CD4-positive, alpha-beta T cell (primary cell): Measurements from ENCODE around the gene ATXN1. TPM values are rescaled to one million over a fixed set of nuclear protein-coding genes. Genes with fewer than 3 reads are reported as not detected.

Experiments
- ATAC-seq: fragments of 200-7000 bp; cut with Tn5 transposase; one replicate; pipeline ENCODE4 v1.10.0; 2022; ENCODE audit warnings: mild to moderate bottlenecking; ENCODE audit not compliant: poor library complexity
- CTCF ChIA-PET: fragments of 350-600 bp; sonication (Branson Sonifier 250); formaldehyde crosslinking; loops from one replicate; lab custom pipeline; 2021; ENCODE audit warnings: antibody characterized with exemption, inconsistent platforms; lab: Charles Lee
- POLR2A ChIA-PET: fragments of 350-600 bp; sonication (Branson Sonifier 250); formaldehyde crosslinking; loops from one replicate; lab custom pipeline; 2021; ENCODE audit warnings: antibody characterized with exemption, inconsistent platforms; lab: Charles Lee
- DNase-seq, 14 experiments: peaks; one replicate each; pipeline ENCODE4 v3.0.0-alpha.2; 2013 to 2020; ENCODE audit warnings: mixed read lengths in 2 of 14
- H3K27ac ChIP-seq, 2 donors: one replicate each; pipeline versions ENCODE4 v1.5.1 to v1.7.0; 2013; ENCODE audit warnings: low read length in 2 of 2, low read depth in 1 of 2, mild to moderate bottlenecking in 1 of 2
- H3K27me3 ChIP-seq, 2 experiments: 1 replicate in 1 of 2; 2 replicates in 1 of 2; pipeline versions ENCODE4 v1.6.1 to v1.7.0; 2013; ENCODE audit warnings: low read length in 2 of 2, control low read depth in 1 of 2, mild to moderate bottlenecking in 1 of 2, moderate library complexity in 1 of 2; ENCODE audit not compliant: insufficient read depth in 2 of 2, control insufficient read depth in 1 of 2
- H3K36me3 ChIP-seq: one replicate; pipeline ENCODE4 v1.6.1; 2013; ENCODE audit warnings: low read length, control low read depth; ENCODE audit not compliant: insufficient read depth
- H3K4me1 ChIP-seq: one replicate; pipeline ENCODE4 v1.6.1; 2013; ENCODE audit warnings: low read length, control low read depth; ENCODE audit not compliant: insufficient read depth
- H3K4me3 ChIP-seq: one replicate; pipeline ENCODE4 v1.5.1; 2013; ENCODE audit warnings: mild to moderate bottlenecking, low read length, moderate library complexity
- H3K9me3 ChIP-seq, 2 experiments: 1 replicate in 1 of 2; 2 replicates in 1 of 2; pipeline versions ENCODE4 v1.6.1 to v1.7.0; 2013; ENCODE audit warnings: low read length in 2 of 2, mild to moderate bottlenecking in 2 of 2, control low read depth in 1 of 2, moderate library complexity in 1 of 2; ENCODE audit not compliant: control insufficient read depth in 1 of 2, insufficient read depth in 1 of 2
- H3K27ac Mint-ChIP-seq: one replicate; pipeline ENCODE4 v1.8.0; 2020; ENCODE audit warnings: mixed read lengths
- H3K27me3 Mint-ChIP-seq: one replicate; pipeline ENCODE4 v1.8.0; 2021; ENCODE audit warnings: mixed read lengths
- H3K36me3 Mint-ChIP-seq: one replicate; pipeline ENCODE4 v1.8.0; 2021; ENCODE audit warnings: low read depth, mixed read lengths
- H3K4me1 Mint-ChIP-seq: one replicate; pipeline ENCODE4 v1.8.0; 2021; ENCODE audit warnings: low read depth, mixed read lengths
- H3K4me3 Mint-ChIP-seq: one replicate; pipeline ENCODE4 v1.8.0; 2020; ENCODE audit warnings: mild to moderate bottlenecking, mixed read lengths
- H3K9me3 Mint-ChIP-seq: one replicate; pipeline ENCODE4 v1.8.0; 2020; ENCODE audit warnings: mixed read lengths
- intact Hi-C, 2 experiments: fragments of 100-400 bp; cut with DNase I in 1 of 2; cut with micrococcal nuclease in 1 of 2; formaldehyde crosslinking; loops; one replicate each; pipeline versions ENCODE4 v1.15.1 to v1.9.0; 2023 to 2025; cut with DNase I, micrococcal nuclease
- total RNA-seq, 174 experiments: library from RNA in 2 of 174; stranded (reverse) in 2 of 174; gene quantifications; one replicate each; pipeline ENCODE4 v1.2.3 and lab custom pipeline; 2021 to 2026
- TF ChIP-seq, protein P1 (sequence below): fragments of 200-600 bp; IDR thresholded peaks from one replicate; pipeline ENCODE4 v1.8.0; 2022; ENCODE audit warnings: antibody characterized with exemption, mild to moderate bottlenecking

Gene ATXN1
- total RNA-seq, 2 experiments from 2014 or later = 74.2 to 76.7 TPM

DNA sequence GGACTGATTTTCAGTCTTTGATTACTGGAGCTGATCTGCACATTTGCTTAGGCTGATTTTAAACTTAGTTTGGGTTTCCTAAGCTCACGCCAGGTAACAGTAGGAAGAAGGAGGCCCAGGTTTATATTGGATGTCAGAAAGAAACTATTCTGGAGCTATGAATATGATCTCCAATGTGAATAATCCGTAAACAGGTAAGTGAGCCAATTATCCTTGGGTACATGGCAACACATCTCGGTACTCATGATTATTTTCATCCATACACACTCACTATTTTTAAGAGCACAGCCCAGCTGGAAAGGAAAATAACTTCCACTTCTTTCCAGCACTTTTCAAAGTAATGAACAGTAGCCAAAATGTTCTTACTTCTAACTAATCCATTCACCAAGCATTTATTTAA is 7.0 kb downstream of the ATXN1 start:
- no peaks in the 10 kb centered on the region for H3K27me3 ChIP-seq
- H3K27me3 Mint-ChIP-seq = no peaks in the 10 kb centered on the region
- H3K9me3 ChIP-seq = no peaks in the 10 kb centered on the region
- H3K36me3 Mint-ChIP-seq = peaks cover 35% of the 10 kb centered on the region
- DNase-seq (no peak), ATAC-seq (no peak)
- H3K27ac ChIP-seq = no peak overlapping the region
- intact Hi-C loops = loop anchor here in 1 of 2 experiments (10.0 kb wide), 1 partner anchor 841 kb away; no protein-coding TSS in a partner anchor
- no peak overlapping the region for H3K27ac Mint-ChIP-seq
- peaks cover 33% of the 10 kb centered on the region for H3K36me3 ChIP-seq
- peaks cover 16% of the 10 kb centered on the region for H3K4me1 ChIP-seq
- no peak overlapping the region for H3K4me3 Mint-ChIP-seq
- H3K4me1 Mint-ChIP-seq = peaks cover 63% of the 10 kb centered on the region
- H3K4me3 ChIP-seq = no peak overlapping the region
- CTCF ChIA-PET = interaction anchor here (0.8 to 3.4 kb wide), 3 partner anchors 9 to 17 kb away, joined by 3 to 18 read pairs (median 7); no protein-coding TSS in a partner anchor
- POLR2A ChIA-PET = interaction anchor here (0.9 kb wide), 1 partner anchor 9 kb away, joined by 3 read pairs; no protein-coding TSS in a partner anchor
- TF ChIP-seq, protein P1, sequence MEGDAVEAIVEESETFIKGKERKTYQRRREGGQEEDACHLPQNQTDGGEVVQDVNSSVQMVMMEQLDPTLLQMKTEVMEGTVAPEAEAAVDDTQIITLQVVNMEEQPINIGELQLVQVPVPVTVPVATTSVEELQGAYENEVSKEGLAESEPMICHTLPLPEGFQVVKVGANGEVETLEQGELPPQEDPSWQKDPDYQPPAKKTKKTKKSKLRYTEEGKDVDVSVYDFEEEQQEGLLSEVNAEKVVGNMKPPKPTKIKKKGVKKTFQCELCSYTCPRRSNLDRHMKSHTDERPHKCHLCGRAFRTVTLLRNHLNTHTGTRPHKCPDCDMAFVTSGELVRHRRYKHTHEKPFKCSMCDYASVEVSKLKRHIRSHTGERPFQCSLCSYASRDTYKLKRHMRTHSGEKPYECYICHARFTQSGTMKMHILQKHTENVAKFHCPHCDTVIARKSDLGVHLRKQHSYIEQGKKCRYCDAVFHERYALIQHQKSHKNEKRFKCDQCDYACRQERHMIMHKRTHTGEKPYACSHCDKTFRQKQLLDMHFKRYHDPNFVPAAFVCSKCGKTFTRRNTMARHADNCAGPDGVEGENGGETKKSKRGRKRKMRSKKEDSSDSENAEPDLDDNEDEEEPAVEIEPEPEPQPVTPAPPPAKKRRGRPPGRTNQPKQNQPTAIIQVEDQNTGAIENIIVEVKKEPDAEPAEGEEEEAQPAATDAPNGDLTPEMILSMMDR = no peak
- H3K9me3 Mint-ChIP-seq = no peaks in the 10 kb centered on the region

DNA sequence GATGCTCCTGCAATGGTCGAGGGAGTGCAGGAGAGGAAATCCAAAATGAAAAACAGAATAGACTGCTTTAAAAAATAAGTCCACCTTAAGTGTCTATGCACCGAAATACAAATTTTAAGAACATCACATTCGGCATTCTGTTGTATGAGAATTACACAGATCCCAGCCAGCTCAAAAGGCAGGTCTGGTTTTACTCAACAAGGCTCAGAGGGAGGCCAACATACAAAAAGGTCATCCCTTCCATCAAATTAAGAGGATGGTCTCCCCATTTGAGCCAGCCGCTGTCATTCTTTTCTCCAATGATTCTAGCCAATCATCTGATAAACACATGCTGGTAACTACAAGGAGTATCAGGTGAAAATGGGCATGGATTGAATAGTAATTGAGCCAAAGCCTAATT is 7.9 kb downstream of the ATXN1 start:
- Histone ChIP-seq H3K4me3 (no peak overlapping the region), H3K36me3 (peaks cover 34% of the 10 kb centered on the region), H3K27me3 (no peaks in the 10 kb centered on the region), H3K4me1 (peaks cover 9% of the 10 kb centered on the region), H3K9me3 (no peaks in the 10 kb centered on the region), H3K27ac (no peak overlapping the region)
- POLR2A ChIA-PET = no interaction called here
- peaks cover 34% of the 10 kb centered on the region for H3K36me3 Mint-ChIP-seq
- TF ChIP-seq, protein P1 = no peak
- H3K27ac Mint-ChIP-seq = no peak overlapping the region
- H3K4me3 Mint-ChIP-seq = no peak overlapping the region
- CTCF ChIA-PET = interaction anchor here (1.9 to 3.4 kb wide), 2 partner anchors 9 to 10 kb away, joined by 7 to 18 read pairs; no protein-coding TSS in a partner anchor
- ATAC-seq (no peak), DNase-seq (no peak)
- intact Hi-C loops = loop anchor here in 1 of 2 experiments (10.0 kb wide), 1 partner anchor 841 kb away; no protein-coding TSS in a partner anchor
- H3K9me3 Mint-ChIP-seq = no peaks in the 10 kb centered on the region
- peaks cover 58% of the 10 kb centered on the region for H3K4me1 Mint-ChIP-seq
- no peaks in the 10 kb centered on the region for H3K27me3 Mint-ChIP-seq

DNA sequence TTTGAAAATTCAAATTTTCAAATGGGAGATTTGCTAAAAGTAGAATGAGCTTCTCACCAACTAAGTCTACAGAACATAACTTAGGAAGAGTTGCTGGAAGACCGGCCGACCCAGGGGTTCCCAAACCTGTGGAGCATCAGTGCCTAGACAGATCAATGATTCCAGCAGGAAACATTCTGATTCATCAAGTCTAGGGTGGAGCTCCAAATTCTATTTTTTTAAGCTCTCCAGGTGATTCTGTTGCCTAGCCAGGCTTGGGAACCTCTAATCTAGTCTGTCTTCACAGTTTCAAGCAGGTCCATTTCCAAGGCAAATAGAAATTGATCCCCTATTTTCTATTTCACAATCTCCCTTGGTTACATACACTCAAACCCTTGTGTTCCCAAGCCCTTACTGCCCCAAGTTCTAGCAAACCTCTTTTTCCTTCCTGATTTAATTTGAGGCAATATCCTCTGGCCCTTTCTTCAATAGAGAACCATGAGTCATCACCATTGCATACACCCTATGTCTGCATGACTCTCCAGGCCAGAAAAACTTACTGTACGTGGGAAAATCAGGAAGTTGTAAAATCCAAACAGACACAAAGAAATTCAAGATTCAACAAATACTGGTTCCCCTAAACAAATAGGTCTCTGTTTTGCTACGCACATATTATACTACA is 8.9 kb downstream of the ATXN1 start:
- Mint-ChIP-seq H3K27me3 (no peaks in the 10 kb centered on the region), H3K4me3 (no peak overlapping the region), H3K27ac (no peak overlapping the region), H3K4me1 (peaks cover 55% of the 10 kb centered on the region), H3K9me3 (no peaks in the 10 kb centered on the region), H3K36me3 (peaks cover 38% of the 10 kb centered on the region)
- Histone ChIP-seq H3K27ac (no peak overlapping the region), H3K9me3 (no peaks in the 10 kb centered on the region), H3K27me3 (no peaks in the 10 kb centered on the region), H3K4me1 (peaks cover 3% of the 10 kb centered on the region), H3K4me3 (no peak overlapping the region), H3K36me3 (peaks cover 34% of the 10 kb centered on the region)
- DNase-seq (peak in 2 of 14 experiments; percentile 47 to 59), ATAC-seq (no peak)
- ChIA-PET POLR2A (interaction anchor here (0.7 kb wide), 1 partner anchor 38 kb away, joined by 3 read pairs; no protein-coding TSS in a partner anchor), CTCF (interaction anchor here (3.4 kb wide), 1 partner anchor 11 kb away, joined by 18 read pairs; no protein-coding TSS in a partner anchor)
- intact Hi-C loops = loop anchor here in 1 of 2 experiments (10.0 kb wide), 1 partner anchor 842 kb away; no protein-coding TSS in a partner anchor
- TF ChIP-seq, protein P1 = no peak
